DOHH2 (cell line): ENCODE results near the gene SDR9C7.

Source experiments
- CTCF ChIP-seq: fragments of 200-600 bp; sonication (generic); IDR thresholded peaks from one replicate; pipeline ENCODE4 v1.5.1; 2014; ENCODE audit warnings: antibody characterized with exemption, mild to moderate bottlenecking, low read depth, low read length; ENCODE audit not compliant: poor library complexity, severe bottlenecking
- EZH2phosphoT487 ChIP-seq: fragments of 200-600 bp; sonication (generic); IDR thresholded peaks from 2 replicates; pipeline ENCODE4 v1.6.1; 2017; ENCODE audit warnings: borderline replicate concordance, mild to moderate bottlenecking, antibody characterized with exemption, low read length, moderate library complexity, mixed read lengths

- TF ChIP-seq CTCF = no peak
- TF ChIP-seq EZH2phosphoT487 = no peak
Observed at GRCh38 chr12:56928262-56928661, 5.9 kb downstream of the SDR9C7 start.
